G401 (cell line): ENCODE data around the gene GMPS. TPM values are rescaled to one million over a fixed set of nuclear protein-coding genes. Genes with fewer than 3 reads are reported as not detected.
A peak's percentile ranks its signal among the peaks of the same experiment; 100 is the strongest.
"Not testable (repeated sequence)": the region's sequence is repeated elsewhere in the genome, so short reads cannot be mapped to it uniquely, and the experiment has no call there.

ENCODE experiments used
- DNase-seq: peaks from one replicate; pipeline ENCODE4 v3.0.0-alpha.2; 2015; ENCODE audit warnings: low spot score
- in situ Hi-C: cut with HindIII; loops from 2 replicates; pipeline ENCODE4 v1.10.0; 2016; ENCODE audit warnings: low sequenced_read_pairs, mixed read lengths
- total RNA-seq: library from RNA; depleted of rRNA; stranded (reverse); fragments of >200 nt; shearing (Covaris generic); gene quantifications from 2 replicates; pipeline ENCODE4 v1.2.3, GENCODE V29; 2014; rRNA removed

Gene GMPS
- 23.4 and 35.9 TPM in 2 replicates for total RNA-seq

DNA sequence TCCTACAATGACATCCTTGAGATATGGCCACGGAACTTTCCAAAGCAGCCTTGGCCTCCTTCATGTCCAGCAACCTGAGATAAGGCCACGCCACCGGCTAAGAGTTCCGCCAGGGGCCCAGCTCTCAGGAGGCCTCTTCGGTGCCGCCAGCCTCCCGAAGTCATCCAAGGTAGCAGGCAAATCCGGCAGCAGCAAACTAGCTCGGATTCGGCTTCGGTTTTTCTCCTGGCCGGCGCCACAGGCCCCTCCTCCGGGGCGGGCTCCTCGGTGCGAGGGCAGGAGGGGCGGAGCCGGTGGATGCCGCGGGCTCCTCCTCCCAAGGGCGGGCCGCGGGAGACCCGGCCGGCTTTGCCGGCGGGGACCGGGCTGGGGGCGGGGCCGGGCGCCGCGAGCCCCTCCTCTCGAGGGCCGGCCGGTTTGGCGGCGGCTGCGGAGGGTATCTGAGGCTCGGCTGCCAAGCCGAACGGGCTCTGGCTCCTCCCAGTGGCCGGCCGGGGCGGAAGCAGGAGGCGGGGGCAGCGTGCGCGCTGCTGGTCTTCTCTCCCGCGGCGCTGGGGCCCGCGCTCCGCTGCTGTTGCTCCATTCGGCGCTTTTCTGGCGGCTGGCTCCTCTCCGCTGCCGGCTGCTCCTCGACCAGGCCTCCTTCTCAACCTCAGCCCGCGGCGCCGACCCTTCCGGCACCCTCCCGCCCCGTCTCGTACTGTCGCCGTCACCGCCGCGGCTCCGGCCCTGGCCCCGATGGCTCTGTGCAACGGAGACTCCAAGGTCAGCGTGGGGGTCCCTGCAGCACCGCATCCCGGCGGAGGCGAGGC, at the start of gene GMPS:
GMPS (plus strand) TSS at position 518 of the 812 bp plus-strand sequence; CDS start at position 739, 221 bp downstream.
- in situ Hi-C loops, result no loop called here
- peak; percentile 95 for DNase-seq

DNA sequence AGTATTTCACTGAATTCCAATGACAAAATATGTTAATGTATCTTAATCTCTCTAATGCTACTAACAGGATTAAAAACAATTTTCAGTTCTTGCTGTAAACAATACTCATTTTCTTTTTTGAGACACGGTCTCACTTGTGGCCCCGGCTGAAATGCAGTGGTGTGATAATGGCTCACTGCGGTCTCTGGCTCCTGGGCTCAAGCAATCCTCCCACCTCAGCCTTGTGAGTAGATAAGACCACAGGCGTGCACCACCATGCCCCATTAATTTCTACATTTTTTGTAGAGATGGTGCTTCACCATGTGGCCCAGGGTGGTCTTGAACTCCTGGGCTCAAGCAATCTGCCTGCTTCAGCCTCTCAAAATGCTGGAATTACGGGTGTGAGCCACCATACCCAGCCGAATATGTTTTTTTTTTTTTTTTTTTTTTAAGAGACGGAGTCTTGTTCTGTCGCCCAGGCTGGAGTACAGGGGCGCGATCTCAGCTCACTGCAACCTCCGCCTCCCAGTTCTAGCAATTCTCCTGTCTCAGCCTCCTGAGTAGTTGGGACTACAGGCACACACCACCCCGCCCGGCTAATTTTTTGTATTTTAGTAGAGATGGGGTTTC, 41.9 kb upstream of the GMPS start:
- in situ Hi-C loops, result loop anchor here (5.0 kb wide), 1 partner anchor 69 kb away; no protein-coding TSS in a partner anchor

DNA sequence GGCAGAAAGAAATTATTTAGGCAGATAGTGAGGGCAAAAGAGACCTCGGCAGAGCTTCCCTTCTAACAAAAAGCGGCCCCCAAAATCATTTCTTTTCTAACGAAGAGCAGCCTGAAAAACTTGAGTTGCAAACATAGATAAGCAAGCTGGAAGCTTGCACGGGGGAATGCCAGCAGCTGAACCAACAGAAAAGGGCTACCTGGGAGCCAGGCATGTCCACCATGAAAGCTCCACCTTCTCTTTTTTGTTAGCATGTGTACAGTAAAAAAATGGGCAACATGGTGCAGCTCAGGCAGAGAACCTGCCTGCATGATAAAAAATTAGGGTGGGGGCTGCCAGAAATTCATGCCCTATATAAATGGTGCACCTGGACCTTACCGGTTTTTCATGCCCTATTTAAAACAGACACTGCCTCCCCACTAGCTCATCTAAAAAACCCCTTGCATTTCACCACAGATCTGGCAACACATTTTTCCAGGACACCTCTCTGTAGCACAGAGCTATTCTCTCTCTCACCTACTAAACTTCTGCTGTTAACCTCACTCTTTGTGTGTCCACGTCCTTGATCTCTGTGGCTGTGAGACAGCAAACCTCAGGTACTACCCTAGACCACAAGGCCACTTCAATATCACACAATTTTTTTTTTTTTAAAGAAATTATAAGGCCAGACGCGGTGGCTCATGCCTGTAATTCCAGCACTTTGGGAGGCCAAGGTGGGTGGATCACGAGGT, 34.9 kb upstream of the GMPS start:
- no peak for DNase-seq

More for the DNA sequence above, 41.9 kb upstream of the GMPS start:
- not testable (repeated sequence) for DNase-seq

DNA sequence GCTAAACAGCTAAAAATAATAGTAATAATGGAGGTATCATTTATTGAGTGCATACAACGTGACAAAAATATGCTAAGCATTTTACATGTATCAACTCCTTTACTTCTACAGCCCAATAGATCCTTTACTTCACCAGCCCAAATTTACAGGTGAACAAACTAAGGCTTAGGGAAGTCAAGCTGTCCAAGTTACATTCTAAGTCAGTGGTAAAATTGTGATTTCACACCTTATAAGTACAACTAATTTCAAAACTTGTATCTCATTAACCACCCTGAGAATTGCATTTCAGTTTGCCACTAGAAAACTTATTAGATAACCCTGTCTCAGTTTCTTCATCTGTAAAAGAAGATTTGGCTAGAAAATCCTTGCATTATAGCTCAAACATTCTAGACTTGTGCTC, 26.9 kb upstream of the GMPS start:
- in situ Hi-C loops, result no loop called here
- no peak for DNase-seq

More for the DNA sequence above, 34.9 kb upstream of the GMPS start:
- in situ Hi-C loops, result no loop called here

DNA sequence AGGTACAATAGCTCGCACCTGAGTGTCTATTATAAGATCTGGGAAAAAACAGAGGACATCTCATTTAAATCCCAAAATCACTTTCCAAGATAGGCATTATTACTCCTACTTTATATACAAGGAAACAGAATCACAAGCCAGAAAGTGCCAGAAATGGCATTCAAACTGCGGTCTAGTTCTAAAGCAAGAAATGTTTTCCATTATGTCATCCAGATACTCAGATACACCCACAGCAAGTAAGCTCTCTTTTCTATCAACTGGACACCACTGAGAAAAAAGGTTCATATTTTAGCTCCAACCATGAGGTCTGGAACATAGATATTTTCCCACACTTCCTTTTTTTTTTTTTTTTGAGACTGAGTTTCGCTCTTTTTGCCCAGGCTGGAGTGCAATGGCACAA, 24.3 kb upstream of the GMPS start:
- no peak for DNase-seq
- in situ Hi-C loops, result no loop called here

DNA sequence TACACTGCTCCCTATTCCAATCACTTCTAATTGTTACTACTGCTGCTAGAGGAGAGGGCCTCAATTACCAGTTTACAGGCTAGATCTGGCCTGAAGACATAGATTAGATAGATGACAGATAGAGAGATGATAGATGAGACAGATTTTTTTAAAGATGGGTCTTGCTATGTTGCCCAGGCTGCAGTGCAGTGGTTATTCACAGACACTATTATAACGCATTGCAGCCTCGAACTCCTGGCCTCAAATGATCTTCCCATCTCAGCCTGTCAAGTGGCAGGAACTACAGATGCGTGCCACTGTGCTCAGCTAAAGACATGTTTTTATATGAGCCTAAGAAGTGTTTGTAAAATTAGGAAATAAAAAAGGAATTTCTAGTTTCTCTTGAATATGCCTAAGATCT, 22.5 kb upstream of the GMPS start:
- in situ Hi-C loops, result no loop called here
- no peak for DNase-seq

DNA sequence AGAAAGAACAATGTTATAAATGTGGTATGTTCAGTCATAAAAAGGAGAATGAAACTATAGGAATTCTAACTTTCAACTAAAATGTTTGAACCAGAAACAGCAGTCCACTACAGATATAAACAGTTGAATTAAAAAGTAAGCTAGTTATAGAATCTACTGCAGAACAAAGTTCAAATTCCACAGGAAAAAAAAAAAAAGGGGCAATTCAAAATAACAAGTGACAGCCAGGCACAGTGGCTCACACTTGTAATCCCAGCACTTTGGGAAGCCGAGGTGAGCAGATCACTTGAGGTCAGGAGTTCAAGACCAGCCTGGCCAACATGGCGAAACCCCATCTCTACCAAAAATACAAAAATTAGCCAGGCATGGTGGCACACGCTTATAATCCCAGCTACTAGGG, 21.0 kb upstream of the GMPS start:
- in situ Hi-C loops, DNase-seq: not testable (repeated sequence)

DNA sequence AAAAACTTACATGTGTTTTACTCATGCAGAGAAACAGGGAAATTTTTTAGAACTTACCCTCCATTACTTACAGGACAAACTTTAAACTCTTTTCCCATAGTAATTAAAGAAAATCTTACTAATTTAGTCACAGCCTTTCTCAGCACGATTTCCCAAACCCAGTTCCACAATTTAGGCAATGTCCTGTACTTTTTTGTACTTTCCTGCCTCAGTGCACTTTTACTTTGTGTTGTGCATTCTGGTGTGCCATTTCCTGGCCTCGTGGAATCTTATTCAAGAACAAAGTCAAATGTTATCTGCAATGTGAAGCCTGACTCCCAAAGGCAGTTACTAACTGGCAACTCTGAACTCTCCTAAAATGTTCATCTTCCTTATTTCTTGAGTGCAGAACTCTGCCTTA, 18.1 kb upstream of the GMPS start:
- in situ Hi-C loops, result no loop called here

DNA sequence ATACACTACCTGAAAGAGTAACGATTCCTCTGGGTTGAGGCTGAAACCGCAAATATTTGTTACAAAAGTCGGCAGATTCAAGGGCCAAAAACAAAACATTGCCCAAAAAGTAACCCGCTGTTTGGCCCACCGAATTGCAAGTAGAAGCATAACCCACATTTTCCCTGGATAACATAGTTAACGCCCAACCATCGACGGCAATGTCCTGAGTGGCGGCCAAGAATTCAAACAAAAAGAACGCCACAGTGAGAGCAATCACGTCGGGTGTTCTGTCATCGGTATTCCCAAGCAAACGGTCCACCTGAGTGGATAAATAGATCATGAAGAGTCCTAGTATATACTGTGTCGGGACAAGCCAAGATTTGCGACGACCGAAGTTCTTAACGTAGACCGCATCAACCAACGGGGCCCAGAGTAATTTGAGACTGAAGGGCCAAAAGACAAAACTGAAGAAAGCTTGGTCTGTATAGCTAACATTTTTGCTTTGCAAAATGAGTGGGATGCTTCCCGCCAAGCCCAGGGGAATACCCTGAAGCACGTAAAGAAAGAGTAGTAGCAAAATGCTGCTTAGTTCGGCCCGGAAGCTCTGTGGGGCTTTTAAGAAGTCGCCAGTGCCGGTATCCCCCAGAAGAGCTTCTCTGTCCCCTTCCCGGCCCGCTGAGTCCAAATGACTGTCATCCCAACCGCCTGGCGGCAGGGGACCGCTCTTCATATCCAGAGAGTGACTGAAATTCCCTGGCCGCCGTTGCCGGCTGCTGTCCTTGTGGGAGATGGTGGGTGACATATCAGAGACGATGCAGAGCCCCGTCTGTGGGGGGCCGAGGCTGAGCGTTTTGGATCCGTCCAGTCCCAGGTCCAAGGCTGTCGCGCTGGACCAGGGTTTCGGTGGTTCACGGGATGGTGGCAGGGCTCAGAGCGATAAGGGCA, 17.0 kb upstream of the GMPS start:
- no peak for DNase-seq
- in situ Hi-C loops, result no loop called here

More for the DNA sequence above, 18.1 kb upstream of the GMPS start:
- no peak for DNase-seq

DNA sequence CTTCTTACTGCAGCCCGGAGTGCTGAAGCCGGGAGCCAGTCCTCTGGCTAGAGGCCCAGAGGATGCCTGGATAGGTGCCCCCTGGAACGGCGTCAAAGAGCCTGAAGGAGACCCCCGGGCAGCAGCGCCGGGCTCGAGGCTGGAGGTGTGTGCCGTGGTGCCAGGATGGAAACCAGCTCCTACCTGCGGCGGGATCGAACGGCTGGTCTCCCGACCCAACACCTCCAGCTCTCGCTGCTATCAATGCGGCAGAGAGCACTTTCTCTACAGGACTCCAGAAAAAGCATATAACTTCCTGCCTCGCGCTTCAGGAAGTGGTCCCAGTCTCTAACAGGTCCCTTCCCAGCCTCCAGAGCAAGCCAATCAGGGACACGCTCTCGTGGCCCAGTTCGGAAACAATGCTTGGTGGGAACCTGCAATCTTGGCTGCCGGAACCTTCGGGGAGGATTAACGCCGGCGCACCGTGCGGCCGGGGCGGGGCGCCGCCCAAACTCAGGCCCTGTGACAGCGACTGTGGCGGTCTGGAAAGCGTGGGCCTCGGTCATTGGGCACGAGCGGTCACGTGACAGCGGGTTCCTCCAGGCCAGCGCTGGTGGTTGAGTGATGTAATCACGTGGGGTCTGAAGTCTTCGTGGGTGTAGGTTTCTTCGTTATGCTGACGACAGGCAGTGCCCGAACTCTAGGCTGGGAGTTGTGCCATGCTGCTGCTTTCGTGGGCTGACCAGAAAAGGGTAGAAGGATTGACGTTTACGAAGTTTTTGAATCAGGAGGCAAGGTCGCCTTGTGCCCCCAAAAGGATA, 16.1 kb upstream of the GMPS start, which contains the start of gene SLC33A1:
SLC33A1 (minus strand) TSS at position 287 of the 800 bp plus-strand sequence. CDS start 430 bp downstream, outside the sequence.
- in situ Hi-C loops, result no loop called here
- DNase-seq, result peak; percentile 99

DNA sequence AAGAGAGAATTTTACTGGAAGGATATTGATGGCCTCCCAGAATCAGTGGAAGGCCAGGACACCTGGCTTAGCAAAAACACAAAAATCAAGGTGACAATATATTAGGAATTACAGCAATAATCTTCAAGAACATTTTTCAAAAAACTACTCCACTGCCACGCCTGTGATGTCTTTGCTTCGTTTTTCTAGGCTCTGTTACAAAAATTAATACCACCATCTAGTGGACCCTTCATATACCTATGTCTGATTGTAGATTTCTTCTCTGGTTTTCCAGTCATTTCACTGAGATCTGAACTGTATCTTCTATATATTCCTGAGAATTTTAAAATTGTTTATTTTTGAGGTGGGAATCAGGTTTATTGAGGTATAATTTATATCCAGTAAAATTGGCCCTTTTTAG, 10.6 kb upstream of the GMPS start:
- DNase-seq, result no peak
- in situ Hi-C loops, result no loop called here

DNA sequence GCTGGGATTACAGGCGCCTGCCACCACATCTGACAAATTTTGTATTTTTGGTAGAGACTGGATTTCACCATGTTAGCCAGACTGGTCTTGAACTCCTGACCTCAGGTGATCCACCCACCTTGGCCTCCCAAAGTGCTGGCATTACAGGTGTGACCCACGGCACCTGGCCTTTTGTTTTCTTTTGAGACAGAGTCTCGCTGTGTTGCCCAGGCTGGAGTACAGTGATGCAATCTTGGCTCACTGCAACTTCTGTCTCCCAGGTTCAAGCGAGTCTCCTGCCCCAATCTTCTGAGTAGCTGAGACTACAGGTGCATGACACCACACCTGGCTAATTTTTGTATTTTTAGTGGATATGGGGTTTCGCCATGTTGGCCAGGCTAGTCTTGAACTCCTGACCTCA, 10.0 kb upstream of the GMPS start:
- DNase-seq, in situ Hi-C loops: not testable (repeated sequence)

DNA sequence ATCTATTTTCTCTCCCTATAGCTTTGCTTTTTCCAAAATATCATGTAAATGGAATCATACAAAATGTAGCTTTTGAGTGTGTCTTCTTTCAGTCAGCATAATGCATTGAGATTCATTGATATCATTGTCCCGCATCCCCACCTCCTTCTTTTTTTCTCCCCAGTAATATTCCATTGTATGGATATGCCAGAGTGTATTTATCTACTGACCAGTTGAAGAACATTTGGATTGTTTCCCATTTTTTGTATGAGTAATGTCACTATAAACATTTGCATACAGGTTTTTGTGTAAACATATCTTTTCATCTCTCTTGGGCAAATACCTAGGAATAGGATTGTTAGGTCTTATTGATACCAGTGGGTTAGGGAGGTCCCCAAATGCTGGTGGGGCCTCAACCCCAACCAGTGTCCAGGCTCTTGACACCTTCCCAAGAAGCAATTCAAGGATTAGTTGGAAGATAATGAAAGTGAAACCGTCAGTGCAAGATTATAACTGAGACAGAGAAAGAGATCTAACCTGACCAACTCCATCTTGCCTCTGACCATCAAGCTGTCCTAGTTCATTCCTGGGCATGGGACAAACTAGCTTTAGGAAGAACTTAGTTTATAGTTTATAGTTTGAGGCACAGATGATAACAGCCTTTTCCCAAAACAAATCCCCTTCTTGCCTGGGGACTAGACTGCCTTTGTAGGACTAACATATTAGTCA, 8.8 kb upstream of the GMPS start:
- in situ Hi-C loops, result no loop called here
- no peak for DNase-seq

DNA sequence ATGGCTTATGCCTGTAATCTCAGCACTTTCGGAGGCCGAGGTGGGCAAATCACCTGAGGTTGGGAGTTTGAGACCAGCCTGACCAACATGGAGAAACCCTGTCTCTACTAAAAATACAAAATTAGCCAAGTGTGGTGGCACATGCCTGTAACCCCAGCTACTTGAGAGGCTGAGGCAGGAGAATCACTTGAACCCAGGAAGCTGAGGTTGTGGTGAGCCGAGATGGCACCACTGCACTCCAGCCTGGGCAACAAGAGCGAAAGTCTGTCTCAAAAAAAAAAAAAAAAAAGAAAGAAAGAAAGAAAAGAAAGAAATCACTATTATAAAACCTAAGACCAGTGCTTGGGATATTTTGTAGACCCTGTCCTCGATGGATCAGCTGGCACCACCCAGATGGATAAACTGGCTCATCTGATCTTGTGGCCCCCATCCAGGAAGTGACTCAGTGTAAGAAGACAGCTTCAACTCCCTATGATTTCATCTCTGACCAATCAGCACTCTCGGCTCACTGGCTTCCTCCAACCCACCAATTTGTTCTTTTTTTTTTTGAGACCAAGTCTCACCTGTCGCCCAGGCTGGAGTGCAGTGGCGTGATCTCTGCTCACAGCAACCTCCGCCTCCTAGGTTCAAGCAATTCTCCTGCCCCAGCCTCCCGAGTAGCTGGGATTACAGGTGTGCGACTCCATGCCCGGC, 8.0 kb upstream of the GMPS start:
- DNase-seq, in situ Hi-C loops: not testable (repeated sequence)

DNA sequence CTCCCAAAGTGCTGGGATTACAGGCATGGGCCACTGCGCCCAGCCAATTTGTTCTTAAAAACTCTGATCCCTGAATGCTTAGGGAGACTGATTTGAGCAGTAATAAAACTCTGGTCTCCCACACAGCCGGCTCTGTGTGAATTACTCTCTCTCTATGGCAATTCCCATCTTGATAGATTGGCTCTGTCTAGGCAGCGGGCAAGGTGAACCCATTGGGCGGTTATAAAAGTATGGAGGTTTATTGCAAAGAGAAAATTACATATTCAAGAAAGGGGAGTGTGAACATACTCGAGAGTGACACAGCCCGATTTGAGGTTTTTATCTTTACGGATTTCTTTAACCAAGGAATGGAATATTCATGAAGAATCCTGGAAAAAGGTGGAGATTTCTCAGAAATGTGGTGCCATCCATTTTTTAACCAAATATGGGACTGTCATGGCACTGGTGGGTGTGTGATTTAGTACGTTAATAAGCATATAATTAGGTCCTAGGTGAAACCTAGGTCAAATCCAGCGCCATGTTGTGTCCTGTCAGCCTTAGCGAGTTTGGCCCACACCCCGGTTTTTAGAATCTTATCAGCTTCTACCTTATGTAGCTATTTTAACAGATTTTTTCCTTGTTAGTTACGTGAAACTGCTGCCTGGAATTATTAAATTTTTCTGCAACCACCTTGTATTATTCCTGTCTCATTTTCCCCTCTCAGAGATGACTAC, 7.2 kb upstream of the GMPS start:
- in situ Hi-C loops, result no loop called here
- DNase-seq, result no peak

DNA sequence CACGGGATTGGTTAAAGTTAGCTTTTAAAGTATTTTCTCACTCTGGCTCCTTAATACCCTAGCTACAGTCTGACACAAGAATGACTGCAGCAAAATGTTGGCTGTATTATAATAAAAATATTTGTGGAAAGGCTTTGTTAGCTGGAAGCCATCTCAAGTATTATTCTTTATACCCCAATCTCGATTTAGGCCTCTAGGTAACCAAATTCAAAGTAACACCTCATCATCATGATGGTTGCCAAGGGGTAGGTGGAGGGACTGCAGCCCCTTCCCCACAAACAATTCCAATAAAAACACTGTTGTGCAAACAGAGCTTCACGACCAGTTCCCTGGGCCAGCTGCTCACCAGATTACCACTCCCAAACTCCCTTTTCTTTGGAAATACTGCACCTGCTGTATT, 759 bp upstream of the GMPS start:
- no peak for DNase-seq
- in situ Hi-C loops, result no loop called here
